Astrocyte (in vitro differentiated cells and primary cell): ENCODE data around the gene SLC9A7. TPM values are rescaled to one million over a fixed set of nuclear protein-coding genes. Genes with fewer than 3 reads are reported as not detected.

Source experiments
- DNase-seq: peaks from one replicate; pipeline ENCODE4 v3.0.0-alpha.2; 2010; ENCODE audit warnings: low read depth
- FAIRE-seq: peaks from 2 replicates; lab custom pipeline; 2011; peaks lifted over from hg19 to GRCh38; lab: Jason Lieb, UNC
- H2AFZ ChIP-seq: 2 replicates; pipeline ENCODE4 v1.6.0; 2012; ENCODE audit warnings: low read depth, low read length, inconsistent platforms
- H3K27ac ChIP-seq: 2 replicates; pipeline ENCODE4 v1.5.1; 2011; ENCODE audit warnings: low read depth, low read length, inconsistent platforms
- H3K27me3 ChIP-seq: 2 replicates; pipeline ENCODE4 v1.6.0; 2011; ENCODE audit warnings: low read length, inconsistent platforms; ENCODE audit not compliant: insufficient read depth
- H3K36me3 ChIP-seq: 2 replicates; pipeline ENCODE4 v1.5.1; 2011; ENCODE audit warnings: low read length, inconsistent platforms; ENCODE audit not compliant: insufficient read depth
- H3K4me1 ChIP-seq: 2 replicates; pipeline ENCODE4 v1.5.1; 2011; ENCODE audit warnings: low read length, inconsistent platforms; ENCODE audit not compliant: insufficient read depth
- H3K4me2 ChIP-seq: 2 replicates; pipeline ENCODE4 v1.6.0; 2012; ENCODE audit warnings: low read length, inconsistent platforms
- H3K4me3 ChIP-seq: 2 replicates; pipeline ENCODE4 v1.5.1; 2011; ENCODE audit warnings: low read depth, mild to moderate bottlenecking, low read length, inconsistent platforms; ENCODE audit not compliant: insufficient read depth
- H3K79me2 ChIP-seq: 2 replicates; pipeline ENCODE4 v1.6.0; 2012; ENCODE audit warnings: mild to moderate bottlenecking, low read length, inconsistent platforms; ENCODE audit not compliant: insufficient read depth
- H3K9ac ChIP-seq: 2 replicates; pipeline ENCODE4 v1.6.0; 2012; ENCODE audit warnings: mild to moderate bottlenecking, low read length, inconsistent platforms
- H3K9me3 ChIP-seq: 2 replicates; pipeline ENCODE4 v1.5.1; 2012; ENCODE audit warnings: low read depth, mild to moderate bottlenecking, low read length, inconsistent platforms; ENCODE audit not compliant: insufficient read depth
- H4K20me1 ChIP-seq: 2 replicates; pipeline ENCODE4 v1.6.0; 2012; ENCODE audit warnings: low read length, inconsistent platforms; ENCODE audit not compliant: insufficient read depth
- H3K27ac Mint-ChIP-seq: one replicate; pipeline ENCODE4 v1.8.0; 2021; ENCODE audit warnings: mild to moderate bottlenecking, mixed read lengths; ENCODE audit not compliant: unreplicated experiment
- H3K27me3 Mint-ChIP-seq: one replicate; pipeline ENCODE4 v1.8.0; 2021; ENCODE audit warnings: low read depth, mixed read lengths; ENCODE audit not compliant: unreplicated experiment
- H3K36me3 Mint-ChIP-seq: one replicate; pipeline ENCODE4 v1.8.0; 2021; ENCODE audit warnings: low read depth, mixed read lengths; ENCODE audit not compliant: unreplicated experiment
- H3K4me1 Mint-ChIP-seq: one replicate; pipeline ENCODE4 v1.8.0; 2021; ENCODE audit warnings: low read depth, mixed read lengths; ENCODE audit not compliant: unreplicated experiment
- H3K4me3 Mint-ChIP-seq: one replicate; pipeline ENCODE4 v1.8.0; 2021; ENCODE audit warnings: mild to moderate bottlenecking, moderate library complexity, mixed read lengths; ENCODE audit not compliant: unreplicated experiment
- H3K9me3 Mint-ChIP-seq: one replicate; pipeline ENCODE4 v1.8.0; 2021; ENCODE audit warnings: mild to moderate bottlenecking, mixed read lengths; ENCODE audit not compliant: unreplicated experiment
- EZH2 ChIP-seq: IDR thresholded peaks from 2 replicates; pipeline ENCODE4 v1.6.1; 2012; ENCODE audit warnings: mild to moderate bottlenecking, low read length, inconsistent platforms; ENCODE audit not compliant: insufficient read depth
- total RNA-seq: library from RNA; stranded (reverse); gene quantifications from 2 replicates; pipeline ENCODE4 v1.2.1, GENCODE V29; 2021
- TF ChIP-seq, protein P1 (sequence below): IDR thresholded peaks from 2 replicates; pipeline ENCODE4 v1.5.1; 2011; ENCODE audit warnings: low read depth, mild to moderate bottlenecking, inconsistent platforms, low read length, moderate library complexity; ENCODE audit not compliant: insufficient read depth

SLC9A7 gene
- total RNA-seq, 1 donor from 2014 or later, result 21.0 TPM

GRCh38 chrX:46796574-46797191 is 37.8 kb upstream of the SLC9A7 start:
- DNase-seq, result peak; percentile 19

DNA sequence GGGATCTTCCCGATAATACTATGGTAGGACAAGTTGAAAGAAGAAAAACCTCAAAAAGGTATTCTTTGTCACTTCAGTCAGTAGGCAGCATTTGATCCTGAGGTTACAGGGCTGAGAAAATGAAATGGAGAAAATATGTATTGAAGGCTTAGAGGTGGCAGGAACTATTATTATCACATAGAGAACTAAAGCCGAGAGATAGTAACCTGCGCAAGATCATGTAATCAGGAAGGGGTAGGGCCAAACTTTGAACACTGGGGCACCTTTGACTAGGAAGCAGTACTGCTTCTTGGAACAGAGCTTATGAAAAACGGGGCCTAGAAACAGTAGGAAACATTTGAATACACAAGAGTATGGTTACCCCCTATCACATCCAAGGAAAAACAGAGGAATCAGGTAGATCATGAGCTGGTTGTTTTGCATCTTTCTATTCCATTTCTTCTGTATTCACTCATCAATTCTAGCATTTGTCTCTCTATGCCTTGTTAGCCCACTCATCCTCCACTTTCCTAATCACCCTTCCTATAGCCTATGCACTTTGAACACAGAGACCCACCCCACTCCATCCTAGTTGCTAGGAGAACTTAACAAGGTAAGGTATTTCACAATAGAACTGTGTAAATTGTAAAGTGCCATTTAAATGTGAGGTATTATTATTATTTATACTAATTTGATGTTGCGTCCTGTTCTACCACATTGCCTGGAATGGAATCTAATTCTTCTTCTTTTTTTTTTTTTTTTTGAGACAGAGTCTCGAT is 34.6 kb upstream of the SLC9A7 start:
- FAIRE-seq (peak; percentile 93), DNase-seq (no peak)
- Histone ChIP-seq H2AFZ (peak overlapping the region; percentile 1), H3K27me3 (no peaks in the 10 kb centered on the region), H3K79me2 (no peaks in the 10 kb centered on the region), H3K36me3 (no peaks in the 10 kb centered on the region), H3K27ac (peak overlapping the region; percentile 2), H3K4me1 (peaks cover 24% of the 10 kb centered on the region), H3K9me3 (no peaks in the 10 kb centered on the region), H4K20me1 (no peaks in the 10 kb centered on the region), H3K4me2 (peak overlapping the region; percentile 83), H3K4me3 (no peak overlapping the region), H3K9ac (no peak overlapping the region)
- Mint-ChIP-seq H3K27ac (no peak overlapping the region), H3K4me1 (peaks cover 20% of the 10 kb centered on the region), H3K4me3 (no peak overlapping the region), H3K27me3 (no peaks in the 10 kb centered on the region), H3K36me3 (no peaks in the 10 kb centered on the region), H3K9me3 (no peaks in the 10 kb centered on the region)
- no peak for TF ChIP-seq EZH2

More at GRCh38 chrX:46796574-46797191, 37.8 kb upstream of the SLC9A7 start:
- Mint-ChIP-seq H3K9me3 (no peaks in the 10 kb centered on the region), H3K36me3 (no peaks in the 10 kb centered on the region), H3K27ac (no peak overlapping the region), H3K27me3 (no peaks in the 10 kb centered on the region), H3K4me3 (no peak overlapping the region), H3K4me1 (peaks cover 13% of the 10 kb centered on the region)
- TF ChIP-seq, protein P1, sequence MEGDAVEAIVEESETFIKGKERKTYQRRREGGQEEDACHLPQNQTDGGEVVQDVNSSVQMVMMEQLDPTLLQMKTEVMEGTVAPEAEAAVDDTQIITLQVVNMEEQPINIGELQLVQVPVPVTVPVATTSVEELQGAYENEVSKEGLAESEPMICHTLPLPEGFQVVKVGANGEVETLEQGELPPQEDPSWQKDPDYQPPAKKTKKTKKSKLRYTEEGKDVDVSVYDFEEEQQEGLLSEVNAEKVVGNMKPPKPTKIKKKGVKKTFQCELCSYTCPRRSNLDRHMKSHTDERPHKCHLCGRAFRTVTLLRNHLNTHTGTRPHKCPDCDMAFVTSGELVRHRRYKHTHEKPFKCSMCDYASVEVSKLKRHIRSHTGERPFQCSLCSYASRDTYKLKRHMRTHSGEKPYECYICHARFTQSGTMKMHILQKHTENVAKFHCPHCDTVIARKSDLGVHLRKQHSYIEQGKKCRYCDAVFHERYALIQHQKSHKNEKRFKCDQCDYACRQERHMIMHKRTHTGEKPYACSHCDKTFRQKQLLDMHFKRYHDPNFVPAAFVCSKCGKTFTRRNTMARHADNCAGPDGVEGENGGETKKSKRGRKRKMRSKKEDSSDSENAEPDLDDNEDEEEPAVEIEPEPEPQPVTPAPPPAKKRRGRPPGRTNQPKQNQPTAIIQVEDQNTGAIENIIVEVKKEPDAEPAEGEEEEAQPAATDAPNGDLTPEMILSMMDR, result peak; percentile 77
- TF ChIP-seq EZH2, result no peak
- Histone ChIP-seq H3K4me3 (no peak overlapping the region), H3K4me2 (no peak overlapping the region), H2AFZ (no peak overlapping the region), H3K4me1 (peaks cover 18% of the 10 kb centered on the region), H3K27me3 (no peaks in the 10 kb centered on the region), H3K79me2 (no peaks in the 10 kb centered on the region), H3K36me3 (no peaks in the 10 kb centered on the region), H3K27ac (no peak overlapping the region), H3K9me3 (no peaks in the 10 kb centered on the region), H4K20me1 (no peaks in the 10 kb centered on the region), H3K9ac (no peak overlapping the region)
- FAIRE-seq, result peak; percentile 78

DNA sequence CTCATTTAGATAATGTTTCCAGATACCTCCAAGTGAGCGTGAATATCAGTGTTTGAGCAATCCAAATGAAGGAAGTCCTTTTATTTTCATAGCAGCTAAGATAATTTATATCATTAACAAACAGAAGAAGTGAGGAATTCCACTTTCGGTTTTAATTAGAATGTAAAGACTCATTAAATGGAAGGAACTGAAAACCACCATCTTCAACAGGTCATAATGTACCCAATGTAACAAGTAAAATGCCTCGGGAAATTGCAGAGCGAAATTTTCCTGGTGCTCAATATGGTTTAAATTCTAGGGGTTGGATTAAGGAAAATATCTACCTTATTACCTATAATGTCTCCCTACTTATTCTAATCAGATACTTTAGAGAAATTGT is 33.9 kb upstream of the SLC9A7 start:
- no peaks in the 10 kb centered on the region for H3K27me3 Mint-ChIP-seq
- Histone ChIP-seq H3K36me3 (no peaks in the 10 kb centered on the region), H4K20me1 (no peaks in the 10 kb centered on the region), H3K79me2 (no peaks in the 10 kb centered on the region), H3K9me3 (no peaks in the 10 kb centered on the region), H3K4me3 (no peak overlapping the region), H3K4me2 (peak overlapping the region; percentile 83), H2AFZ (no peak overlapping the region), H3K27me3 (no peaks in the 10 kb centered on the region), H3K27ac (peak overlapping the region; percentile 97), H3K4me1 (peaks cover 24% of the 10 kb centered on the region), H3K9ac (peak overlapping the region; percentile 15)
- DNase-seq, result no peak
- H3K9me3 Mint-ChIP-seq, result no peaks in the 10 kb centered on the region
- peak overlapping the region; percentile 90 for H3K27ac Mint-ChIP-seq
- no peaks in the 10 kb centered on the region for H3K36me3 Mint-ChIP-seq
- FAIRE-seq, result no peak
- TF ChIP-seq, protein P1, result no peak
- TF ChIP-seq EZH2, result no peak
- peak overlapping the region; percentile 20 for H3K4me3 Mint-ChIP-seq
- peaks cover 23% of the 10 kb centered on the region for H3K4me1 Mint-ChIP-seq
